GM18498 (cell line): Measurements from ENCODE around the gene RNU1-2.
"Not testable (repeated sequence)": the region's sequence is repeated elsewhere in the genome, so short reads cannot be mapped to it uniquely, and the experiment has no call there.

Source experiments
- ATAC-seq: cut with Tn5 transposase; IDR thresholded peaks from one replicate; pipeline ENCODE4 v1.9.1; 2021; ENCODE audit warnings: mild to moderate bottlenecking, moderate library complexity; ENCODE audit not compliant: unreplicated experiment

RNU1-2 gene

DNA sequence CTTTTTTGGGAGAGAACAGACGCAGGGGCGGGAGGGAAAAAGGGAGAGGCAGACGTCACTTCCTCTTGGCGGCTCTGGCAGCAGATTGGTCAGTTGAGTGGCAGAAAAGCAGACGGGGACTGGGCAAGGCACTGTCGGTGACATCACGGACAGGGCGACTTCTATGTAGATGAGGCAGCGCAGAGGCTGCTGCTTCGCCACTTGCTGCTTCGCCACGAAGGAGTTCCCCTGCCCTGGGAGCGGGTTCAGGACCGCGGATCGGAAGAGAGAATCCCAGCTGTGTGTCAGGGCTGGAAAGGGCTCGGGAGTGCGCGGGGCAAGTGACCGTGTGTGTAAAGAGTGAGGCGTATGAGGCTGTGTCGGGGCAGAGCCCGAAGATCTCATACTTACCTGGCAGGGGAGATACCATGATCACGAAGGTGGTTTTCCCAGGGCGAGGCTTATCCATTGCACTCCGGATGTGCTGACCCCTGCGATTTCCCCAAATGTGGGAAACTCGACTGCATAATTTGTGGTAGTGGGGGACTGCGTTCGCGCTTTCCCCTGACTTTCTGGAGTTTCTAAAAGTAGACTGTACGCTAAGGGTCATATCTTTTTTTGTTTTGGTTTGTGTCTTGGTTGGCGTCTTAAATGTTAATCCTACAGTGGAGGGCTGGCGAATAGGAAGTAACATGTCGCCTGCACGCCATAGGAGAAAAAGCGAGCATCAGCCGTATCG is at the start of gene RNU1-2:
Gene RNU1-2, plus strand, starts transcription at position 383 of the 718 bp plus-strand sequence.
- ATAC-seq = peak; percentile 100

DNA sequence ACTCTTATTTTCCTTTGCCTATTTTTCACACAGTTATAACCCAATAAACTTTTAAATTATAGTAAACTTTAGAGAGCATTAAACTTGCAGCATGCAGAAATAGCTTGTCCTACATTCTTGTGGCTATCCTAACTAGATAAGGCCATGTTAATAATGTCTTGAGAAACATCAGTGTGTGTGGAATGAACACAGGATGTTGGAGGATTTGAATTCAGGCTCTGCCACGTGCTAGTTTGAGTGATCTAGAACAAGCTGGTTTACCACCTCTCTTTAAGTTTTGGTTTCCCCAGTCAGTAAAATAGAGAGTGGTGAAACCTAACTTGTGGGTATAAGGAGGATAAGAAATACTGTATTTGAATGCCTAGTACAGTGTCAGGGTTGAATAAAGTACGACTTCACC is 39.6 kb upstream of the RNU1-2 start:
- not testable (repeated sequence) for ATAC-seq

DNA sequence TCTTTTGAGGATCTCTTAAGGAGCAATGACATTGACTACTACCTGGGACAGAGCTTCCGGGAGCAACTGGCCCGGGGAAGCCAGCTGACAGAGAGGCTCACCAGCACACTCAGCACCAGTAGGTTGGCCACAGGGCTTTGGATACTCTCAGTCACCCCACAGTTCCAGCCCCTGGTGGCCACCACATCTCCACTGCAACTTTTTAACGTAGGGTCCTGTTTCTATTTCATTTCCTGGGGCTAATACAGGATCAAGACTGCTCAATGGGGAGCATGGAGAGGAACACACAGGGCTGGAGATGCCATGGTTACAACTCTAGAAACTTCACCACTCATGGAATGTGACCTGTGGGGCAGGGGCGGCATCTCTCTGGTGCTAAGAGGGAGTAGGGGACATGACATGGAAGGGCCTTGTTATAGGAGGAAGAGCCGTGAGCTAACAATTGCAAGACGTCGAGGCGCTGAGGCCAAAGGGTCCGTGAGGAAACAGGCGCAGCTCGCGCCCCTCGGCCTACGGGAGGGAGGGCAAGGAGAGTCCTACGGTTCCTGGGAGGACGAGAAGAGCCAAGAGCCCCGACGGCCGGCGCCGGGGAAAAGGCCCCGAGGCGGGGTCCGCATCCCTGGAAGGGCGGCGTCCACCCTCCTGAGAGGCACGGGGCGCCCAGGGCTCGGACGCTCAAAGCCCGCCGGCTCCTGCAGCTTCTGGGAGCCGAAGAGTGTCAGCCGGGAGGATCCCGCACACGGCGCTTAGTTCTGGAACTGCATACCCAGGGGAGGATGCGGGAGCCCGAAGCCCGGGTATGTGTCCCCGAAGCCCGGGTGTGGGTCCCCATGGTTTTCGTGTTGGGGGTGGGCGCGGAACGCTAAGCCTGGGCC is 36.4 kb upstream of the RNU1-2 start:
- not testable (repeated sequence) for ATAC-seq

DNA sequence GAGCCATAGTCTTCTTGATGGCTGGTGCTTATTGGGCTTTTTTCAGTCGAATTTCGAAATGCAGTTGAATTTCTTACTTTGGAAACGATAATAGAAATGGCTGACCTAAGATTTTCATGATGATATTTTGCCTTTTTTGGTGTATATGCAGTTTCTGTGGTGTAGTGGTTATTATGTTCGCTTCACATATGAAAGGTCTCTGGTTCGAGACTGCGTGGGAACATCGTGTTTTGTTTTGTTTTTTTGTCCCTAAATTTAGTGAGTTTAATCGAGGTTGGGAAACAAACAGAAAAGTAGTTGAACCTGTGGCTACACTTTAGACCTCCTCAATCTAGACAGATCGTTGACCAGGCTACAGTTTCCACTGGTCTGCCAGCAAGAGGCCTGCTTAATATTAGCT is 35.7 kb upstream of the RNU1-2 start:
- not testable (repeated sequence) for ATAC-seq

DNA sequence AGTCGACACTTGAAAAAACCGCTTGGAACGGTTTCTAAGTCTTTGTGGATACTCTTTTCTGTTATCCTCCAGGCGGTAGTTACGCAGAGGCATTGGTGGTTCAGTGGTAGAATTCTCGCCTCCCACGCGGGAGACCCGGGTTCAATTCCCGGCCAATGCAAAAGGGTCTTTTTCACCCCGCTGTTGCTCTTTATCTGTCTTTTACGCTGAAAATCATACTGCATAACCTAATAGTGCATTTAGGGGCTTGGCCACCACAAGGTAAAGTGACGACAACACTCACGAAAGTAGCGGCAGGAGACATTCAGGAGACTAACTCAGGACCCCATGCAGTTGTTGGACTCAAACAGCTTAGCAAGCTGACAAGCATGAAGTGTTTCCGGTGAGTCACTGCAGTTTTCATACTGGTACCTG is 33.9 kb upstream of the RNU1-2 start:
- ATAC-seq = not testable (repeated sequence)

DNA sequence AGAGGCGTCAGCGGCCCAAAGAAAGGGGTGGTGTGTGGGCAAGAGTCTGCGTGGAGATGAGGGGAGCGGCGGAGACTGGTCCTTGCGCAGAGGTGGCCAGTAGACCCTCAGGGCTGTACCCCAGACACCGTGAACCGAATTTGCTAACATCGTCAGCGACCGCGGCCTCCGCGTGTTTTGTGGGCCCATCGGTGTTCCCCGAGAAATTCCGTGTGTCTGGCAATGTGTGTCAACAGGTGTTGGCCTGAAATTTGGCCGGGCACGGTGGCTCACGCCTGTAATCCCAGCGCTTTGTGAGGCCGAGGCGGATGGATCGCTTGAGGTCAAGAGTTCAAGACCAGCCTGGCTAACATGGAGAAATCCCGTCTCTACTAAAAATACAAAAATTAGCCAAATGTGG is 33.4 kb upstream of the RNU1-2 start:
- ATAC-seq = not testable (repeated sequence)

DNA sequence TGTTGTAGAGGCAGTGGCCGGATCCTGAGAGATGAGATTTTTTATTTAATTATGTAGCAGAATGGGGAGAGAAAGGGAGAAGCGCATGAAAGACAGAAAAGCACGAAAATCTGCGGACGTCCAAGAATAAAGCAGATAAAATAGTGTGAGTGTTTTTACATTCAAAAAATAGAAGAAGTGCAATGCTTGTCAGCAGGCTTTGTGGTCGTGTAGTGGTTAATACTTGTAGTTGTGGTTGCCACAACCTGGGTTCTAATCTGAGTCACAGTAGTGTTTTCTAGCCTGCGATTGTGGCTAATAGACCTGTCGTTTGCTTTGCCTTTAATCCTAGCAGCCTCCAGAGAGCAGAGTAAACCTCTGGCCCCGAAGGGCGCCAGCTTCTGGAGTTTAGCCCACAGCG is 32.8 kb upstream of the RNU1-2 start:
- ATAC-seq = not testable (repeated sequence)

DNA sequence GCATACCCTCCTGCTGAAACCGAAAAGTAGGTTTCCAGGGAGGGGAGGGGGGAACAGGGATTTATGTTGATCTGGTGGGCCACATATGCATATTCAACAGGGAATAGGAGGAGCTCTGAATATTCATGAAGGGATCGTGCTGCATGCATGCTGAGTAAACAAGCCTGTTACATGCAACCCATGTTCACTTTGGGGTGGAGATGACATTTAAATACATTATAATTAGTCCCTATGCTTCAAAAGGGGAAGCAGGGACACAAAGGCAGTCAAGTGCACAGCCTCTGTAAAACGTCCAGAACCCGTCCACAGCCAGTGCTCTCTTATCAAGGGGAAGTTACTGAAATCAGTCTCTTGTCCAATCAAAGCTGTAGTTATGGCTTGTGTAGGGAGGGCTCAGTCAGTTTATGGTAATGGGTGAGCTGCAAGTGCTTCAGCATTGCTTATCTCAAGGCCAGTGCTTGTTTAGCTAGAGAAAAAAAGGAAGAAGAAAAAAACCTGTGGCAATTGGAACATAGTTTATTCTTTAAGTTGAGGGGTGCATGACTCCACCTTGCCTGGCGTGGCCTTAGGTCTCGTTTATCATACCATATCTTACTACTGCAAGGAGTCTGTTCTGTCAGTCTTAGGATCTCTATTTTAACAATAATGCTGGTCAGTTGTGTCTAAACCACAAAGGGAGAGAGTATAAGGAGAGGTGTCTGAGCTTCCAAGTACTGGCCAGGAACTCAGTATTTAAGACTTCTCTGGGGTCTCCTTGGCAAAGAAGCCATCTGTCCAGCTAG is 28.7 kb upstream of the RNU1-2 start:
- ATAC-seq = not testable (repeated sequence)

DNA sequence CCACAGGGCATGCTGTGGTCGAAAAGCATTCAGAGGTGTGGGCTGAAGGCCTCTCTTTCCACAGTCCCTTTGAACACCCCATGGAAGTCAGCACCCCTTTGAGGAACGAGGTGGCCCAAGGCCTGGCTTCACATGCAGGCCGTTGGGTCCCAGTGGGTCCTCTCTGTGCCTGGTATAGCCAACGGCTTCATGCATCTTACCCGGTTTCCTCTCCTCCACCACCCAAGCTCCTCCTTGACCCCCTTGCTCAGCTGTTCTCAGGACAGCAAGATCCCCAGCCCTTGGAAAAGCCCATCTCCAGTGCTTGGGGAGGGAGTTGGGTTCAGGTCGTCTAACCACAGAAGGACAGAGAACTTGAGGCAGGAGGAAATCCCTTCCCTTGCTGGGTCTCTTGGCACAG is 27.0 kb upstream of the RNU1-2 start:
- not testable (repeated sequence) for ATAC-seq

DNA sequence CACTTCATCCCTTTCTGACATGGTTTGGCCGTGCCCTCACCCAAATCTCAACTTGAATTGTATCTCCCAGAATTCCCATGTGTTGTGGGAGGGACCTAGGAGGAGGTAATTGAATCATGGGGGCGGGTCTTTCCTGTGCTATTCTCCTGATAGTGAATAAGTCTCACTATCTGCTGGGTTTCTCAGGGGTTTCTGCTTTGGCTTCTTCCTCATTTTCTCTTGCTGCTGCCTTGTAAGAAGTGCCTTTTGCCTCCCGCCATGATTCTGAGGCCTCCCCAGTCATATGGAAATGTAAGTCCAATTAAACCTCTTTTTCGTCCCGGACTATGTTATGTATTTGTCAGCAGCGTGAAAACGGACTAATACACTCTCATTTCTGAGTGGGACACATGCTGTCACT is 25.8 kb upstream of the RNU1-2 start:
- not testable (repeated sequence) for ATAC-seq

DNA sequence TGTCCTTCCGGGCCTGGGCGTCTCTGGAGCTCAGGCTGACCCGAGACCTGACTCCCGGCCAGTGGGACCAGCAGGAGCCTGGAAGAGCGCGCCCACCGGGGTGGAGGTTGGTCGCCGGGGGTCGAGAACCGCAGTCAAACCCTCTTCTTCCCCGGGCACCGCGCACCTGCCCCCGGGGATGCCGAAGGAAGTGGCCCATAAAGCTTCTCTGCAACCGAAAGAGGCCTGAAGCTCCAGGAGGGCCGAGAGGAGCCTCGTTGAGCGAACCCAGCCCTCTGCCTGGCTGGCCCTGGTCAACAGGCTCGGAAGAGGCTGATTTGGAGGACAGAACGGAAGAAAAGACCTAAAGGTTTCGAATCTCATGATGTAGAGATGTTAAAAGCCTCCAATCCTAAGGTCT is 24.6 kb upstream of the RNU1-2 start:
- not testable (repeated sequence) for ATAC-seq

DNA sequence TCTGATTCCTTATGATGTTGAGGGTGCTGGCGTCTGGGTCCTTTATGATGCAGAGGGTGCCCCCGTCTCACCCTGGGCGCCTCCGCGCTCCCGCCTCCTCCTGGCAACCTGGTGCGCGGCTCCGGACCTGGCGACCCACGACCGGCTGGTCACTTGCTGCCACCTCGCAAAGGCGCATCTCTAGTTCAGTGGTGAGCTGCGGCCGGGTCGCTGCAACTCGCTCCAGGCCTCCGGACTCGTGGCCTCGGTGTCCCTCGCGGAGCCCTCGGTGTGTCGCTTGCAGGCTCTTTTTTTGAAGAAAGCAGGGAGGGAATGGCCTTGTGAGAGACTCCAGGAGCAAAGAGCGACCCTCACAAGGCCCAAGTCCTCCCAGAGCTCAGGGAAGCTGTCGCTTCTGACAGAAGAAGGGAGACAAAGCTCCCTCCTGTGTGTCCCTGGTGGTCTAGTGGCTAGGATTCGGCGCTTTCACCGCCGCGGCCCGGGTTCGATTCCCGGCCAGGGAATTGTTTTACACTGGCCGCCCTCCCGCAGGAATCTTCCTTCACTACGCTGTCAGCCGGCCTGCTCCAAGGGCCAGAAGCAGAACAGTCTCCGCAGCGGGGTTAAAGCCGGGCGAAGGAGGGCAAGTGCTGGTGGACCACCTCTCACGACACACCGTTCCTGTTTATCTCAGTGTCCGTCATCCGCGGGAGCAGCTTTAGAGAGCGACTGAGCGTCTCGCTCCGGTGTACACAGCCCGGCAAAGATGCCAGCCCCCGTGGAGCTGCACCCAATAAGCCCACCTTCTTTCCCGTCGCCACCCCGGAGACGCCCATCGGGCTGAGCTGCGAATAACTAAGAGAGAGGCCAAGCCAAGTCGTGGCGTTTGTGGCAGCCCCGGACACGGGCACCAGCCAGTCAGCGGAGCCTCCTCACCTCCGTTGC is 23.4 kb upstream of the RNU1-2 start:
- not testable (repeated sequence) for ATAC-seq

DNA sequence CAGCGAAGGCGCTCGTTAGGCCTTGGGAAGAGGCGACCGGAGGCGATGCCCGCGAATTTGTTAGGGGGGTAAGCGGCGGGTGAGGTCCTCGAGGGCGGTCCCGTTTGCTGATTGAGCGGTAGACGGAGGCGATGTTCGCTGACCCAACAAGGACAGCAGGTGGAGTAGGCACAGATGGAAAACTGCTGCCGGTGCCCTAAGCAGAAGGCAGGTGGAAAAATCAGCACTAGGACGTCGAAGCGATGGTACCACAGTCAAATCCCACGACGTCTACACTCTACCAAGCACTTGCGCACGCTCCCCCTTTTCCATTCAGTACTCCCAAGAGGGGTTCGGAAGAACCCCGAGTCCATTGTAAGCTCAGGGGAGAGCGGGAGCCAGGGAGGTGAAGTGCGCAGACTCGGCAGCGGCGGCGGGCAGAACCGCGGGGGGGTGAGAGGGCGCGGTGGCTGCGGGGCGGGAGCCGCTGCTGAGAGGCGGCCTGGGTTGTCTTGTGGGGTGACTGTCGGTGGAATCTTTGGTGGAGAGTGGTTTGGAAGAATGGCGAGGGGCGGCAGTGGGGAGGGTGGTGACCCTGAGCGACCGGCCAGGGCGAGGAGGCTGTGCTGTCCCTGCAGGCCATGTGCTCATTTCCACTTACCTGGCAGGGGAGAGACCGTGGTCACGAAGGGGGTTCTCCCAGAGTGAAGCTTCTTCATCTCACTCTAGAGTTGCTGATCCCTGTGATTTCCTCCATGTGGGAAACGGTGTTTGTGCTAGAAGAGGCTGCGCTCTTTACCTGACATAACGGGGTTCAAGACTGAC is 22.5 kb upstream of the RNU1-2 start:
- not testable (repeated sequence) for ATAC-seq

DNA sequence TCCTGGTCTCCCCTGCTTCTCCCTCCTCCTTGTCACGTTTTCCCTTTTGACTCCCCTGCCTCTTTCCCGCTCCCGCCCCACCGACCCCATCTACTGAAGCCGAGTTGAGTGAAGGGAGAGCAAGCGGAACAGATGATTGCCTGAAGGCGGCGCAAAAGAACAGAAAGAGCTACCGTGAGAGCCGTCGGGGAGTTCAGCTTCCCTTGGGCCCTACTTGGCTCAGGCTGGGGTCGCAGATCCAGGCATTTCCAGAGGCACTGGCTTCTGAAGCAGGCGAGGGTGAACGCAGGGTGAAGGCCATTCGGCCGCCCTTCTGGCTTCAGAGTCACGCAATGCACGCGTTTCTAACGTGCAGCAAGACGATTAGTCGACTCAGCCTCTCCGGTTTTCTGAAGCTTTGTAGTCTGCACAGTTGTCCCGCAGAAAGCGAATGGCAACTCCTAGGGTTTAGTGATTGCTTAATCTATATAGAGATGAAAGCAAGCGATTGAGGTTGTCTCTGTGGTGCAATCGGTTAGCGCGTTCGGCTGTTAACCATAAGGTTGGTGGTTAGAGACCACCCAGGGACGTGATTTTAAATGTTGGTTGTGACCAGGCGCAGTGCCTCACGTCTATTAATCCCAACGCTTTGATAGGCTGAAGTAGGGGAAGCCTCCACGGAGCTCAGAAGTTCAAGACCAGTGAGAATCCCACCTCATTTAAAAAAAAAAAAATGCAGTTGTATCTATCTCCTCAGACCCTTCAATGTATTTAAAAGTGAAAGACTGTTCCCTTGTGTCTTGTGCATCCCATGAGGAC is 20.6 kb upstream of the RNU1-2 start:
- ATAC-seq = not testable (repeated sequence)

DNA sequence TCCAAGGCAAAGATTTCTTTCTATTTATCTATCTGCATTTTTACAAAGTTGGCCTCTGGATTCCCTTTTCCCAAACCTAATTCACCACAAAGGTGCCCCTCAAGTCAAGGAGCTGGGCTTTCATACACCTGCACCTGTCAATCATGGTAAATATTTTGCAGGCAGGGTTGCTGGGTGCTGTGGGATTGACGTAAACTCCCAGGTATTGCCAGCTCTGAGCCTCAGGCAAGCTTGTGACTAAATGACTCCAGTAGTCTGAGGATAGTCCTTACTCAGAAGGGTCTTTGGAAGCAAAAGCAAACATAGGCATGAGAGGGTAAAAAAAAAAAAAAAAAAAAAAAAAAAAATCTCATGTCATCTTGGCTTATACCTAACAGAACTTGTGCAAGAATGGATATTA is 14.0 kb upstream of the RNU1-2 start:
- ATAC-seq = not testable (repeated sequence)

DNA sequence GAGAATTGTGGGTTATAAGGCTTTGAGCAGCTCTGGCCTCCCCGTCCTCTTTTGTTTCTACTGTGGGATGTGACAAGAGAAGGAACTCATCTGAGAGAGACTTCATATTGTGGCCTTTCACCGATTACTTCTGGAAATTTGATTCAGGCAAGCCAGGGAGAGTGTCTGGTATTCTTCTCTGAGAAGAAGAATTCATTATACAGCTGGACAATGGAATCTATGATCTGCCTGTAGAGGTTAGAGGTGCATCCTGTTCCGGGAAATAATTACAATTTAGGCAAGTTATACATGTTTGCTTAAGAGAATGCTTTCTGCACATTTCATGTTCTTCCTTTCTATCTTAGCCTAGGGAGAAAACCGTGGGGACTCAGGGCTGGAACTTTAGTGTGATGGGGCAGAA is 12.8 kb upstream of the RNU1-2 start:
- ATAC-seq = no peak

DNA sequence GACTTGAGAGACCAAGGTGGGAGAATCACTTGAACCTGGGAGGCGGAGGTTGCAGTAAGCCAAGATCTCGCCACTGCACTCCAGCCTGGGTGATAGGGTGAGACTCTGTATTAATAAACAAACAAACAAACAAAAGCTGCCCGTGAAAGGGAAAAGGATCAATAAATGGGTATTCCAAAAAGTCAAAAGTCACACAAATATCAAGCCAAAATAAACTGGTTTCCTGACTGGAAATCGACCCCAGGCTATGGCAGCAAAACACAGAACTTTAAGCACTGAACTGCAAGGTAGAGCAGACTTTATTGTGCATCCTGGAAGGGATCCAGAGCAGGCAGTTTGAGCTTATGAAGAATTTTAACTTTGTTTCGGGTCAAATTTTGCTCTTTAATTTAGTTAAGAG is 11.3 kb upstream of the RNU1-2 start:
- ATAC-seq = not testable (repeated sequence)

DNA sequence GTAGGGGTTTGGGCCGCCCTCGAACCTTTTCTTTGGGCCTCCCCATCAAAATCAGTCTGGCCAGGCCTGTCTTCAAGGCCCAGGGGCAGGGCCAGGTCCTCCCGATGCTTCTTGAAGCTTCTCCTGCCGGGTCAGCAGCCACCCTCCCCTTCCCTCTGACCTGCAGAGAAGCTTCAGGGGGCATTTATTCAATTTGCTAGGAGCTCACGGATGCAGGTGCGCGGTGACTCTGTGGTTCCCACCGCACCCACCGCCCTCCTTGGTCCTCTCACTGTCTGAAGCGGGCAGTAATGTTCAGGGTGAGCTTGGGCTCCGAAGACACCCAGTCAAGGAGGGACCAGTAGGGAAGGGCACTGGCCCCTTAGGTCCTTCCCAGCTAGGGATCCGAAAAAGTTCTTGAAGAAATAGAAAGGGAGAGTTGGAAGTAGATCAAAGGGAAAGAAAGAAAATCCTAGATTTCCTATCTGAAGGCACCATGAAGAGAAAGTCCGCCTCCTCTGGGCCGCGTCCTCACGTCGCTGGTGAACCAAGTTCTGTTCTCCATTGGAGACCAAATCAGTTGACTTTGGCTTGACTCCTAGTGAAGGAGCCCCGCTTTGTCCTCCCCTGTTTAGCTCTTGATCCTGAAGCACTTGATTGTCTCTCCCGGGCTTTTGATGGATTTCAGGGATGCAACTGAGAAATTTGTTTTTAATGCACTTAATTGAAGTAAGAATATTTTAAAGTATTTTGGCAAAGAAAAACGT is 8.7 kb upstream of the RNU1-2 start:
- ATAC-seq = no peak
